GM12801 (cell line): Measurements from ENCODE around the gene MAJIN.

Experiments
- CTCF ChIP-seq: IDR thresholded peaks from one replicate; pipeline ENCODE4 v1.5.1; 2011; ENCODE audit warnings: control low read depth; ENCODE audit not compliant: insufficient read length; ENCODE audit errors: extremely low read depth

Gene MAJIN

GRCh38 chr11:65013888-65014725 is 42.2 kb upstream of the MAJIN start, which contains the start of gene ARL2:
Gene ARL2 (plus strand): TSS chr11:65014160. CDS start chr11:65014208, 48 bp downstream.
- no peak for TF ChIP-seq CTCF

GRCh38 chr11:65013130-65013887 is 41.4 kb upstream of the MAJIN start:
- TF ChIP-seq CTCF: no peak

DNA sequence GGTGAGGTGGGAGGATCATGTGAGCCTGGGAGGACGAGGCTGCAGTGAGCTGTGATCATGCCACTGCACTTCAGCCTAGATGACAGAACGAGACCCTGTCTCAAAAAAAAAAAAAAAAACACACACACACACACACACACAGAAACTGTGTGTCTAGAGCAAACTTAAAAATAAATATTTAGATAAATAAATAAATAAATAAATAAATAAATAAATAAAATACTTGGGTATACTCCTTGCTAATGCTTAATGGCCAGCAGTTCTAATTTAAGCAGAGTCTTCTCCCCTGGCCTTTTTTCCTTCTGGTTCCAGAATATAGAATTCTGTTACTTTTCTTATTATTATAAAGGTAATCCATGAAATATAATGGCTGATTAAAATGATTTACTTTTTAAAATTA is 37.0 kb upstream of the MAJIN start:
- no peak for TF ChIP-seq CTCF

- TF ChIP-seq CTCF: no peak
Measured at GRCh38 chr11:65008016-65008415, 36.1 kb upstream of the MAJIN start.

DNA sequence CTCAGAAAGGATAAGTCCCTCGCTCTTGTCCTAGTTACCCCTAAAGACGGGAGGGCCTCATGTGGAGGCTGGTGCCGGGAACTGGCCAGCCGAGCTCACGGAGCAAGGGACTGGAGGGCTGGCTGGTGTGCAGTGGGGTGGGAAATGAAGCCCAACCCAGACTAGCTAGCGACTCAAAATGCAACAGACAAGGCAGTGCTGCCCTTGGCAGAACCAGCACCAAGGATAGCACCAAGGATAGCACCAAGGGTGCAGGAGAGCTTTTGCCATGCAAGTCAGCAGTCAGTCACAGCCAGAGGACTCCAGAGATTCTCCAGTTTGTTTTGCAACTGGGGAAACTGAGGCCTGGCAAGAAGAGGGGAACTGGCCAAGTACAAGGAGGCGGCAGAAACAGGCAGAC is 31.4 kb upstream of the MAJIN start:
- no peak for TF ChIP-seq CTCF

- no peak for TF ChIP-seq CTCF
Measured at GRCh38 chr11:65002706-65003105, 30.8 kb upstream of the MAJIN start.

DNA sequence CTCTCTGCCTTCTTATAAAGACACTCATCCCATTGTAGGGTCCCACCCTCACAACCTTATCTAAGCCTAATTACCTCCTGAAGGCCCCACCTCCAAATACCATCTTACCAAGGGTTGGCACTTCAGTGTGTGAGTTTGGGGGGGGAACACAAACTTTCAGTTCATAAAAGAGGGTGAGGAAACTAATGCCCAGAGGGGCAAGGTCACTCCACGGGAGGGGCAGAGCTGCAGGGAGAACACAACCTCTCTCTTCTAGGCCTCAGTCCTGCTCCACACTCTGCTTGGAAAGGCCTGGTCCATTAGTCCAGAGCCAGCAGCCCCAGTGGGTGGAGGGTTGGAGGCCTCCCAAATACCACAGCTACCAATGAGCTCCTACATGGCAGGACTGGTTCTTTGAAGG is 27.6 kb upstream of the MAJIN start:
- TF ChIP-seq CTCF: no peak
